Heart right ventricle (tissue), 16 donors: ENCODE measurements around the gene DHCR7. TPM values are rescaled to one million over a fixed set of nuclear protein-coding genes. Genes with fewer than 3 reads are reported as not detected.

ENCODE experiments used
- ATAC-seq, 8 donors: fragments of 200-7000 bp; cut with Tn5 transposase; one replicate each; pipeline ENCODE4 v1.9.1; 2020; ENCODE audit warnings: mild to moderate bottlenecking in 8 of 8, moderate library complexity in 8 of 8, moderate number of reproducible peaks in 1 of 8
- DNase-seq, 2 donors: peaks; one replicate each; pipeline ENCODE4 v3.0.0-alpha.2; 2020
- H3K27ac ChIP-seq, 10 donors: fragments of 200-600 bp; sonication (generic) in 2 of 10; one replicate each; pipeline versions ENCODE4 v1.5.0 to v1.8.0; 2020 to 2022; ENCODE audit warnings: mild to moderate bottlenecking in 3 of 10
- H3K27me3 ChIP-seq, 7 donors: fragments of 200-600 bp; one replicate each; pipeline ENCODE4 v1.8.0; 2021 to 2022; ENCODE audit warnings: mild to moderate bottlenecking in 2 of 7
- H3K36me3 ChIP-seq, 9 donors: fragments of 200-600 bp; sonication (generic) in 1 of 9; one replicate each; pipeline versions ENCODE4 v1.5.0 to v1.8.0; 2020 to 2022; ENCODE audit warnings: mild to moderate bottlenecking in 2 of 9
- H3K4me1 ChIP-seq, 9 donors: fragments of 200-600 bp; sonication (generic) in 1 of 9; one replicate each; pipeline versions ENCODE4 v1.5.0 to v1.8.0; 2020 to 2022; ENCODE audit warnings: mild to moderate bottlenecking in 4 of 9
- H3K4me3 ChIP-seq, 10 donors: fragments of 200-600 bp; sonication (generic) in 2 of 10; one replicate each; pipeline versions ENCODE4 v1.5.0 to v1.8.0; 2020 to 2022; ENCODE audit warnings: mild to moderate bottlenecking in 7 of 10, moderate library complexity in 2 of 10
- H3K9me3 ChIP-seq, 11 donors: fragments of 200-600 bp in 10 of 11; sonication (generic) in 2 of 11; one replicate each; pipeline versions ENCODE4 v1.5.0 to v1.8.0; 2013 to 2022; ENCODE audit warnings: mild to moderate bottlenecking in 2 of 11, control low read depth in 1 of 11, moderate library complexity in 1 of 11
- CTCF ChIP-seq, 9 donors: fragments of 200-600 bp; sonication (generic) in 2 of 9; IDR thresholded peaks; one replicate each; pipeline versions ENCODE4 v1.5.0 to v1.8.0; 2021 to 2022; ENCODE audit warnings: antibody characterized with exemption in 9 of 9, mild to moderate bottlenecking in 5 of 9, moderate library complexity in 1 of 9
- WGBS, 2 donors: extraction: QIAGEN DNeasy Blood & Tissue Kit; methylation state at CpG; one replicate each; pipeline ENCODE4 v1.1.7; 2013; ENCODE audit warnings: inconsistent platforms in 1 of 2; 5-methylcytosine and 5-hydroxymethylcytosine counted together
- intact Hi-C, 10 donors: fragments of 100-400 bp; cut with DNase I; formaldehyde crosslinking; loops; one replicate each; pipeline versions ENCODE4 v1.11.1 to v1.14.2; 2022
- polyA plus RNA-seq, 2 donors: library from polyadenylated mRNA; stranded (reverse); fragments of 200-250 nt; gene quantifications; one replicate each; pipeline ENCODE4 v1.2.3, GENCODE V29; 2013
- total RNA-seq, 10 donors: library from RNA; stranded (reverse); fragmentation: NEBNext Ultra II Directional in 3 of 10; extraction: Animal tissue kit (Norgen Biotek cat#: 25700) in 3 of 10; gene quantifications; one replicate each; pipeline versions ENCODE4 v1.2.1 to v1.2.4, GENCODE V29; 2021 to 2023
- donor health status: Arrhythmogenic right ventricular cardiomyopathy.
- donor health status: ischemic (EF 13 %, LVEDD 7.1; RV severe dilation, severe dysfunction).
- donor health status: healthy with polysubstance abuse.
- donor health status: DM: no; HTN: yes; CAD: no.
- donor health status: DM: no; HTN: no; CAD: no.
- donor health status: ischemic (EF 25% LVEDD 6.9; RV normal size, moderate dysfunction).
- donor health status: ischemic (EF 25% LVEDD 5.7; RV mildly dilated, moderate dysfunction).
- donor health status: healthy.
- donor health status: DM: yes; HTN: yes; CAD: no.
- donor health status: Ischemic cardiomyopathy.
- donor health status: ischemic (EF 35%, LVEDD 5.7; RV mildly dilated, moderate dysfunction).
- donor health status: nonischemic (EF 11% LVEDD 7.7; RV severe dilation, severe dysfunction).
- donor health status: DM: yes; HTN: yes; CAD: no.
- donor health status: PGD.
- donor health status: ischemic (EF 29% LVEDD 5.4; RV normal size, mild dysfunction).
- donor health status: nonischemic (EF 23%, LVEDD 6.1; RV moderate dilation, normal function).

Gene DHCR7
- total and polyA plus RNA-seq, 12 donors = 13.5 to 49.6 (median 28.1) TPM

- Histone ChIP-seq H3K9me3 (no peaks in the 10 kb centered on the region), H3K36me3 (peaks cover 0 to 91% (median 16%) of the 10 kb centered on the region in 9 donors), H3K4me1 (no peaks in the 10 kb centered on the region), H3K27ac (no peak overlapping the region), H3K4me3 (no peak overlapping the region), H3K27me3 (no peaks in the 10 kb centered on the region)
- intact Hi-C loops = no loop called here
- TF ChIP-seq CTCF (IDR thresholded peaks at IDR 0.05) = no peak
- ATAC-seq = no peak
- no peak for DNase-seq
- WGBS, 2 donors = 97% methylated on average over 6 of the region's 6 CpGs
Observed at GRCh38 chr11:71440021-71440755, 8.0 kb downstream of the DHCR7 start.

GRCh38 chr11:71438650-71439049, 9.5 kb downstream of the DHCR7 start:
- ATAC-seq (no peak), DNase-seq (no peak)
- H3K4me1 ChIP-seq = peaks cover 0 to 5% (median 2%) of the 10 kb centered on the region in 9 donors
- no peaks in the 10 kb centered on the region for H3K27me3 ChIP-seq
- H3K27ac ChIP-seq = no peak overlapping the region
- H3K9me3 ChIP-seq = no peaks in the 10 kb centered on the region
- no peak overlapping the region for H3K4me3 ChIP-seq
- intact Hi-C loops = no loop called here
- WGBS, 2 donors = 93 to 95% methylated on average over 19 of the region's 19 CpGs
- TF ChIP-seq CTCF (IDR thresholded peaks at IDR 0.05) = no peak
- peaks cover 0 to 82% (median 16%) of the 10 kb centered on the region in 9 donors for H3K36me3 ChIP-seq

- no peaks in the 10 kb centered on the region for H3K27me3 ChIP-seq
- H3K4me3 ChIP-seq = no peak overlapping the region
- intact Hi-C loops = no loop called here
- no peak for DNase-seq
- H3K9me3 ChIP-seq = no peaks in the 10 kb centered on the region
- peaks cover 0 to 74% (median 16%) of the 10 kb centered on the region in 9 donors for H3K36me3 ChIP-seq
- 74 to 81% methylated on average over 13 of the region's 13 CpGs for WGBS, 2 donors
- no peak overlapping the region for H3K27ac ChIP-seq
- no peak for TF ChIP-seq CTCF (IDR thresholded peaks at IDR 0.05)
- no peak for ATAC-seq
- peaks cover 0 to 12% (median 7%) of the 10 kb centered on the region in 9 donors for H3K4me1 ChIP-seq
Observed at GRCh38 chr11:71437879-71438278, 10.3 kb downstream of the DHCR7 start.

- H3K4me3 ChIP-seq = no peak overlapping the region
- H3K4me1 ChIP-seq = peaks cover 0 to 16% (median 9%) of the 10 kb centered on the region in 9 donors
- DNase-seq = no peak
- no peaks in the 10 kb centered on the region for H3K9me3 ChIP-seq
- H3K27ac ChIP-seq = no peak overlapping the region
- TF ChIP-seq CTCF (IDR thresholded peaks at IDR 0.05) = no peak
- no peak for ATAC-seq
- peaks cover 0 to 69% (median 16%) of the 10 kb centered on the region in 9 donors for H3K36me3 ChIP-seq
- H3K27me3 ChIP-seq = no peaks in the 10 kb centered on the region
- intact Hi-C loops = no loop called here
- 86 to 87% methylated on average over 6 of the region's 6 CpGs for WGBS, 2 donors
Observed at GRCh38 chr11:71437399-71437798, 10.8 kb downstream of the DHCR7 start.
